NCI-H345 treated with DMSO at 0.1 percent for 48 hours (cell line): ENCODE data around the gene CDC34.

Source experiments
- DNase-seq: peaks from one replicate; lab custom pipeline; 2025; ENCODE audit not compliant: unreplicated experiment; lab: John Stamatoyannopoulos, UW

The CDC34 gene

DNA sequence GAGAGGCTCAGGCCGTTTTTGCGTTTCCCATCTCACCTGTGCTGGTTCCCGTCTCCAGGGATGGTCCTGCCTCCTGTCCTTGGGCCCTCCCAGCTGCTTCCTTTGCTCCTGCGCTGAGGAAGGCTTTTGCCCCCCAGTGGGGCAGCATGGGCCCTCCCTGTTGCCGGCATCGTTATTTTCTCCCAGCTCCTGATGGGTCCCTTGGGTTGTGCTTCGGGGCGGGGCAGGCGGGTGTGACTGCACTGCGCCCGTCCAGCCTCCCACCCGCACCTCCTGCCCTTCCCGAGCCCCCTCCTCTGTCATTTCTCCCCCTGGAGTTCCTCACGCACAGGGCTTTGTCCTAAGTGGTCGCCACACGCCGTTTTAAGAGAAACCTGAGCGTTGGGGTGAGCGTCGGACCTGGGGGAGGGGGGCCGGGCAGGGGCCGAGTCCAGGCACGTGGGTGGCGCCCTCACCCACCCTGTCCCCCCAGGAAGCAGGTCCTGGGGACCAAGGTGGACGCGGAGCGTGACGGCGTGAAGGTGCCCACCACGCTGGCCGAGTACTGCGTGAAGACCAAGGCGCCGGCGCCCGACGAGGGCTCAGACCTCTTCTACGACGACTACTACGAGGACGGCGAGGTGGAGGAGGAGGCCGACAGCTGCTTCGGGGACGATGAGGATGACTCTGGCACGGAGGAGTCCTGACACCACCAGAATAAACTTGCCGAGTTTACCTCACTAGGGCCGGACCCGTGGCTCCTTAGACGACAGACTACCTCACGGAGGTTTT lies 9.5 kb downstream of the CDC34 start:
- DNase-seq, result no peak

- no peak for DNase-seq
These were observed 10.1 kb downstream of the CDC34 start for GRCh38 chr19:541699-542098.

DNA sequence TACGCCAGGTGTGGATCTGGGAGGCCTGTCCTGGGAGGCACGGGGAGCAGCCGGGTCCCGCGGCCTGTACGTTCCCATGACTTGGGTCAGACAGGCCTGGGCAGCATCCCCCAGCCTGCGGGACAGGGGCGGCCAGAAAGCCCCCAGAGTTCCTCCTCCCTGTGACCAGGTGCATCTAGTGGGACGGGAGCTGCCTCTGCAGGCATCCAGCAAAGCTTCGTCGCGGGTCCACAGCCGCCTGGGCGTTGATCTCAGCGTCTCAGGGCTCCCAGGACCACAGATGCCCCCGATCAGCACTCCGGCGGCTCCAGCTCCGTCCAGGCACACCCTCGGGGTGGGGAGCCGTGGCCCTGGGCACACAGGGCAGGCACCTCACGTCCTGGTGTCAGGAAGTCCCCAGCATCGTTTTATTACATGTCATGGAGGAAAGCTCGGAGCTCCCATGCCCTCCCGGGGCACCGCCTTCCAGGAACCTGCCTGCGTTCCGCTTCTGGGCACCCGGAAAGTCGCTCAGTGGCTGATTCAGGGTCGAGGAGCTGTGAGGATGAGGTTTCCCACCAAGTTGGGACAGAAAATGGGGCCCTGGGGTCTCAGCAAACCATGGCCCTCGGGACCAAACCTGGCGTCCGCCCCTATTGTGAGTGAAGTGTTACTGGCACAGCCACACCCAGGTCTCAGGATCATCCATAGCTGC lies 10.8 kb downstream of the CDC34 start:
- DNase-seq, result no peak

DNA sequence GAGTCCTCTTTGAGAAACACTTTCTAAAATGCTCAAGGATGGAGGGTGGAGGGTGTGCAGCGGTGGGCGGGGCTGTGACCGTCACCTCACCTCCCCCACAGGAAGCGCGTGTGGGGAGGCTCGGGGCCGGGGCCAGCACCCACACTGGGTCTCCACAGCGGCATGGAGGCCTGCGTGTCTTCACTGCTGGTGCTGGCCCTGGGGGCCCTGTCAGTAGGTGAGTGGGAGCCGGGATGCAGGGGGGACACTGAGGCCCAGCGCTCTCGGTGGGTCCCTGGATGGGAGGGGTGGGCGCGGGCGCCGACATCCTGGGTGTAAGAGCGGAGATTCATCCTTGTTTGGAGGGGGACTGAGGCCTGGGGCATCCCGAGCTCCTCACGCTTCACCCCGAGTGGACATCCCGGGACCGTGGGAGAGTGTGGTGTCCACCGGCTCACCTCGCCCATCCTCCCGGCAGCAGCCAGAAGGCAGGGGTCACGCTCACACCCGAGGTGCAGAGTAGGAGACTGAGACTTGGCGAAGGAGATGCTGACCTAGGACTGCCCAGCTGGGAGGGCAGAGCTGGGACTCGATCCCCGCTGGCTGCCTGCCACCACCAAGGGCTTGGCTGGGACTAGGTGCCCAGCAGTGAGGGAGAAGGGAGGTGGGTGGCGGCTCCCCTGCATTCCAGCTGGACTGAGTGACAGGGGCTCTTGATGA lies 12.5 kb downstream of the CDC34 start, which contains the start of gene GZMM:
GZMM (plus strand) TSS at position 144 of the 699 bp plus-strand sequence; CDS start at position 163, 19 bp downstream.
- DNase-seq, result no peak

DNA sequence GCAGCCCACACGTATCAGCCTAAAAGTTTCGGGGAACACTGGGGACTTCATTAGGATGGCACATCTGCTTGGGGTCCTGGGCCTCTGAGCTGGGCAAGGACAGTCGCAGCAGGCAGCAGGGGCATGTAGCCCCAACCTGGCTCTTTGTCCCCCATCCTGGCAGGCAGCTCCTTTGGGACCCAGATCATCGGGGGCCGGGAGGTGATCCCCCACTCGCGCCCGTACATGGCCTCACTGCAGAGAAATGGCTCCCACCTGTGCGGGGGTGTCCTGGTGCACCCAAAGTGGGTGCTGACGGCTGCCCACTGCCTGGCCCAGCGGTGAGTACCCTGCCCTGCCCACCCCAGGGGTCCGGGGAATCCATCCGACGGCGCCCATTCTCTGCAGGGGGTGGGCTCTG lies 15.6 kb downstream of the CDC34 start:
- no peak for DNase-seq

DNA sequence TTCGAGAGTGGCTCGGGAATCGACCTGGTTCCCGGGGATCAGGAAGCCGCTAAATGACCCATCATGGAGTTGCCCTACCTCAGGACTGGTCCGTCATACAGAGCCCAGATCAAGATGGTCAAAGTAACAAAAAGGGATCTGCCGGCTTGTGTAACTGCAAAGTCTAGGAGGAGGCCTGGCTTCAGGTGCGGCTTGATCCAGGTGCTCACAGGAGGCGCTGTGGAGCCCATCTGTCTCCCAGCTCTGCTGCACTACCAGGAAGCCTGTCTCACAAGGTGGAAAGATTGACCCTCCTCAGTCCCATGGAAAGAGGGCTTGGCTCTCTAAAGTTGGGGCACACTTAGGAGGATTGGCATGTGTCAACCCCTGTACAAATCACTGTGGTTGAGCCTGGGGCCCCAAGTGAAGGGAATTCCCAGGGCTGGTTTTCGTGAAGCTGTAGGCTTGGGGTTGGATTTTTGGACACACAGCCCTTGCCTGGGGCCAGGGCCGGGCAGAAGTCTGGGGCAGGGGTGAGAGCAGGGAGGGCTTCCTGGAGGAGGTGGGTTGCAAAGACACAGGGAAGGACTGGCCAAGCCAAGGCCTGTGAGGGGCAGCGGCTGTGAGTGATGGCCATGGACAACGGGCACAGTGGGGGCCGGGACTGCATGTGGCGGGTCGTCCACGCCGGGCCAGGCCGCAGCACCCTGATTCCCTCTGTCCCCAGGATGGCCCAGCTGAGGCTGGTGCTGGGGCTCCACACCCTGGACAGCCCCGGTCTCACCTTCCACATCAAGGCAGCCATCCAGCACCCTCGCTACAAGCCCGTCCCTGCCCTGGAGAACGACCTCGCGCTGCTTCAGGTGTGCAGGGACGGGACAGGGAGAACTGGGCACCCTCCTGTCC lies 16.5 kb downstream of the CDC34 start:
- DNase-seq, result no peak

GRCh38 chr19:548886-549830 lies 17.6 kb downstream of the CDC34 start:
- no peak for DNase-seq

- DNase-seq, result no peak
These were observed 23.3 kb downstream of the CDC34 start for GRCh38 chr19:554817-555216.

DNA sequence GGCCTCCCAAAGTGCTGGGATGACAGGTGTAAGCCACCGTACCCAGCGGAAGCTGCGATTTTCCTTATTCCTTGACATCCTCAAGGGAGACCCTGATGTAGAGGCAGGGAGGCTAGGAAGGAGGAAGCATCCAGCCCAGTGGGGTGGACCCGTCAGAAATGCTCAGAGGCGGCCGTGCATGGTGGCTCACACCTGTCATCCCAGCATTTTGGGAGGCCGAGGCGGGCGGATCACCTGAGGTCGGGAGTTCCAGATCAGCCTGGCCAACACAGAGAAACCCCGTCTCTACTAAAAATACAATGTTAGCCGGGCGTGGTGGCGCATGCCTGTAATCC lies 23.9 kb downstream of the CDC34 start:
- no peak for DNase-seq

- no peak for DNase-seq
These were observed 25.2 kb downstream of the CDC34 start for GRCh38 chr19:556611-557382.

- DNase-seq, result no peak
These were observed 27.3 kb downstream of the CDC34 start for GRCh38 chr19:558770-559439.

GRCh38 chr19:560121-560520 lies 28.6 kb downstream of the CDC34 start:
- no peak for DNase-seq

DNA sequence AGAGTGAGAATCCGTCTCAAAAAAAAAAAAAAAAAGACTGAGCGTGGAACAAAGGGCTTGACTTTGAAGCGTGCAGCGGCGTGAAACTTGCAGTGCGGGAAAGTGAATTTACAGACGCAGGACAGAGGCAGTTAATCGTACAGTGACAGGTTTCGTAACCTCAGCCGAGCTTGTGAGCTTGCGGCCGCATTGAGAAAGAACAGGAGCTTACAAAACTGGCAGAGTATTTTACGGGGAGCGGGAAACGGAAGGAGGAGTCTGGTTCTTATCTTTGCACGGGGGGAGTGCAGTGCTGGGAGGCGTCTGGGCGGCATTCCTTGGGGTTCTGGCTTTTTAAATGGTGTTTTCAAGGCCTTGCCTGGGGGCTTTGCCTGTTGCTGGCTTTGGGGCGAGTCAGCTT lies 34.8 kb downstream of the CDC34 start:
- no peak for DNase-seq

DNA sequence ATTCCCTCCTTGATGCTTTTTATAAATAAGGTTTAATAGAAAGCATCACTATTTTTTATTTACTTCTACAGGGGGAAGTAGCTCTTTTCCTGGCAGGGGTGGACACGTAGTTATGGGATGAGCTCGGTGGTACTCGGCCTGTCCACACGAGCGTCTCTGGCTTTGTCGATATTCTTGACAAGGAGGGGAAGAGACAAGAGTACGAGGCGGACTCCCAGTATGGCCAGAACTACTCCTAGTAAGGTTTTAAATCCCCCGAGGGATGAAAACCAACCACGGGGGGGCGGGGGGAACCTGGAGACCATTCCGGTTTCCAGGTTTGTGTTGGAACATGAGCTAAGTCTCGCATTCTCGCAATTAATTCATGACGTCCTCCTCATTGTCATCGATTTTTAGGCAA lies 35.3 kb downstream of the CDC34 start:
- no peak for DNase-seq

- no peak for DNase-seq
These were observed 35.8 kb downstream of the CDC34 start for GRCh38 chr19:567296-567900.

DNA sequence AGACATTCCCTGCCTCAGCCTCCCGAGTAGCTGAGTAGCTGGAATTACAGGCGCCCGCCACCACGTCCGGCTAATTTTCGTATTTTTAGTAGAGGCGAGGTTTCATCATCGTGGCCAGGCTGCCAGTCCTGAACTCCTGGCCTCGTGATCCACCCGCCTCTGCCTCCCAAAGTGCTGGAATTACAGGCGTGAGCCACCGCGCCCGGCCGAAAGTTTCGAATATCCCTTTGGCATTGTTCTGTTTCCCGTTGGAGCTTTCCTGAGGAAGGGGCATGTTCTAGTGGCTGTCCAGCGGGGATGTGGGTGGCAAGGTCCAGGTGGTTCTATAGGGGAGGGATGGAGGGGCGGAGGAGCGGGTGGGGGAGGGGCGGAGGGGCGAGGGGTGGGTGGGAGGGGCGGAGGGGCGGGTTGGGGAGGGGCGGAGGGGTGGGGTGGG lies 38.7 kb downstream of the CDC34 start:
- DNase-seq, result no peak

DNA sequence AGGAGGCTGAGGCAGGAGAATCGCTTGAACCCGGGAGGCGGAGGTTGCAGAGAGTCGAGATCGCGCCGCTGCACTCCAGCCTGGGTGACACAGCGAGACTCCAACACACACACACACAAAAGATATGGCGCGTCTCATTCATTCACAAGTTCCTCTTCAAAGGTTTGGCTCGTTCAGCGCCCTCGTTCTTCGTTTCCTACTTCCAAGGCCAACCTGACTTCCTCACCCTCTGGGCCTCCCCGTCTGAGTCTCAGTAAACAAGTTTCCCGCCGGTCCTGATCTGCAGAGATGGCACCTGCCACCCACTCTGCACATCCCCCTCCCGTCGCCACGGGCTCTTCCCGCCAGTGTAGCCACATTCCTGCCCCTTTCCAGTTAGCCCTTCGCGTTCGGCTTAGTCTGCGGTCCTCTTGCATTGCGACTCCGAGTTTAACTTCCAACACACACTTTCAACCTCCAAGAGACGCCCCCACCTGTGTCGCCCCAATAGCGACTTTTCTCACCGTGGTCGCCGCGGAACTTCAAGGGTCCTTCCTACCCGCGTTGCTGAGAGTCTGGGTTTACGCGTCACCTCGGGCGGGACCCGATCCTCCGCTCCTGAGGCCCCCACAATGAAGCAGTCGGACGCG lies 39.5 kb downstream of the CDC34 start:
- DNase-seq, result peak; percentile 71

- DNase-seq, result peak; percentile 64
These were observed 40.0 kb downstream of the CDC34 start for GRCh38 chr19:571566-571974.
